WTC11 (cell line): ENCODE data around the gene OBP2B. TPM values are rescaled to one million over a fixed set of nuclear protein-coding genes. Genes with fewer than 3 reads are reported as not detected.

Experiments used
- ATAC-seq: fragments of 200-7000 bp; cut with Tn5 transposase; 2 replicates; pipeline ENCODE4 v1.10.0; 2021; ENCODE audit warnings: mild to moderate bottlenecking, moderate library complexity
- CTCF ChIA-PET: fragments of 300-600 bp; sonication (Branson Sonifier 250); formaldehyde crosslinking; loops from one replicate; lab custom pipeline; 2021; ENCODE audit warnings: antibody characterized with exemption; lab: Charles Lee
- POLR2A ChIA-PET: fragments of 350-600 bp; sonication (Branson Sonifier 250); formaldehyde crosslinking; loops from one replicate; lab custom pipeline; 2021; ENCODE audit warnings: antibody characterized with exemption; lab: Charles Lee
- DNase-seq: peaks from one replicate; pipeline ENCODE4 v3.0.0; 2021; ENCODE audit warnings: low spot score
- H3K27ac Mint-ChIP-seq: 2 replicates; pipeline ENCODE4 v1.8.0; 2021; ENCODE audit warnings: mixed read lengths
- H3K27me3 Mint-ChIP-seq: 2 replicates; pipeline ENCODE4 v1.8.0; 2021; ENCODE audit warnings: low read depth, mild to moderate bottlenecking, moderate library complexity, mixed read lengths
- H3K36me3 Mint-ChIP-seq: 2 replicates; pipeline ENCODE4 v1.8.0; 2021; ENCODE audit warnings: mixed read lengths
- H3K4me1 Mint-ChIP-seq: 2 replicates; pipeline ENCODE4 v1.8.0; 2022; ENCODE audit warnings: mixed read lengths
- H3K4me3 Mint-ChIP-seq: 2 replicates; pipeline ENCODE4 v1.8.0; 2021; ENCODE audit warnings: mild to moderate bottlenecking, moderate library complexity, mixed read lengths
- H3K9me3 Mint-ChIP-seq: 2 replicates; pipeline ENCODE4 v1.8.0; 2021; ENCODE audit warnings: mixed read lengths
- AFF4 ChIP-seq: sonication (generic); formaldehyde crosslinking; IDR thresholded peaks from 2 replicates; pipeline ENCODE4 v1.8.1; 2023; ENCODE audit warnings: mild to moderate bottlenecking, missing genetic modification reagents, borderline replicate concordance
- ERG ChIP-seq: fragments of 250-450 bp; sonication (Bioruptor Pico); IDR thresholded peaks from 2 replicates; pipeline ENCODE4 v1.8.0; 2021; ENCODE audit warnings: mild to moderate bottlenecking
- PRDM15 ChIP-seq: sonication (generic); formaldehyde crosslinking; IDR thresholded peaks from 2 replicates; pipeline ENCODE4 v1.8.0; 2022; ENCODE audit warnings: missing genetic modification reagents
- RORB ChIP-seq: fragments of 250-450 bp; sonication (Bioruptor Pico); IDR thresholded peaks from 2 replicates; pipeline ENCODE4 v1.9.0; 2021; ENCODE audit warnings: mild to moderate bottlenecking
- ZBTB21 ChIP-seq: sonication (generic); formaldehyde crosslinking; IDR thresholded peaks from 2 replicates; pipeline ENCODE4 v1.8.1; 2023; ENCODE audit warnings: mild to moderate bottlenecking, missing genetic modification reagents, borderline replicate concordance
- ZNF219 ChIP-seq: sonication (generic); formaldehyde crosslinking; IDR thresholded peaks from 2 replicates; pipeline ENCODE4 v1.8.0; 2023; ENCODE audit warnings: missing genetic modification reagents, mild to moderate bottlenecking, borderline replicate concordance
- ZNF232 ChIP-seq: sonication (generic); formaldehyde crosslinking; IDR thresholded peaks from 2 replicates; pipeline ENCODE4 v1.8.0; 2022; ENCODE audit warnings: mild to moderate bottlenecking, missing genetic modification reagents
- ZNF317 ChIP-seq: sonication (generic); formaldehyde crosslinking; IDR thresholded peaks from 2 replicates; pipeline ENCODE4 v1.8.1; 2023; ENCODE audit warnings: low read depth, mild to moderate bottlenecking, moderate library complexity, missing genetic modification reagents, borderline replicate concordance
- ZNF425 ChIP-seq: fragments of 250-450 bp; sonication (Bioruptor Pico); conservative IDR thresholded peaks from 2 replicates; pipeline ENCODE4 v1.9.0; 2021; ENCODE audit warnings: mild to moderate bottlenecking
- total RNA-seq: library from RNA; stranded (reverse); gene quantifications from 3 replicates; pipeline ENCODE4 v1.2.3, GENCODE V29; 2021
- TF ChIP-seq, protein P1 (sequence below): sonication (generic); formaldehyde crosslinking; IDR thresholded peaks from 2 replicates; pipeline ENCODE4 v1.8.0; 2023; ENCODE audit warnings: mild to moderate bottlenecking, missing genetic modification reagents
- TF ChIP-seq, protein P2 (sequence below): sonication (generic); formaldehyde crosslinking; IDR thresholded peaks from 2 replicates; pipeline ENCODE4 v1.8.0; 2023; ENCODE audit warnings: missing genetic modification reagents, mild to moderate bottlenecking, borderline replicate concordance
- TF ChIP-seq, protein P3 (sequence below): sonication (generic); formaldehyde crosslinking; IDR thresholded peaks from 2 replicates; pipeline ENCODE4 v1.8.1; 2022; ENCODE audit warnings: missing genetic modification reagents, borderline replicate concordance

OBP2B gene
- total RNA-seq, 1 experiment from 2014 or later = not detected

DNA sequence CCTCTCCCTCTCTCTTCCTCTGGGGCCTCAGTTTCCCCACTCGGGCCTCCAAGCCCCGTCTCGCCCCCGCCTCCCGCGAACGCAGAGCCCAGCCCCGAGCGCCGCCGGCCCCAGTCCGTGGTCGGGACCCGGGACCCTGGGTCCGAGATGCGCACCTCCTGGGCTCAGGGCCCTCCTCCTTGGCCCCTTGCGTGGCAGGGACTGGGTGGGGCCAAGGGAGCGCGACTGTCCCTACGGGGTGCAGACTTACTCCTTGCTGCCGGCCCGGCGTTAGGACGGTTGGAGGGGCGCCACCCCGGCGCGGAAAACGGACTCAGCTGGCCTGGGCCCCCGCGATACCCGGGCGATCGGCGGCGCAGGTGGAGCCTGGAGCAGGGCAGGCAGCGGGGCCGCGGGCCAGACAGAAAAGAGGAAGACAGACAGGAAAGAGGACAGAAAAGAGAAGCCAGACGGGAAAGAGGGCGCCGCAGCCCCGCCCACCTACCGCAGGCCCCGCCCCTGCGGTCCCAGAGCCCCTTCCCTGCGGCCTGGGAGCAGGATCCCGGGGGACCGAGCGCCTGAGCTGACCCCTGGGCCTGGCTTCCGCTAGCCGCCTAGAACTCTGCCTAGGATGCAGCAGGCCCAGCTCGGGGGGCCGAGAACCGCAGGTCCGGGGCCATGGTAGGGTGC lies 45.4 kb downstream of the OBP2B start, which contains the start of gene GBGT1 (continued):
- no peak for TF ChIP-seq PRDM15 (CRISPR knock-in tag)
- TF ChIP-seq, protein P1, sequence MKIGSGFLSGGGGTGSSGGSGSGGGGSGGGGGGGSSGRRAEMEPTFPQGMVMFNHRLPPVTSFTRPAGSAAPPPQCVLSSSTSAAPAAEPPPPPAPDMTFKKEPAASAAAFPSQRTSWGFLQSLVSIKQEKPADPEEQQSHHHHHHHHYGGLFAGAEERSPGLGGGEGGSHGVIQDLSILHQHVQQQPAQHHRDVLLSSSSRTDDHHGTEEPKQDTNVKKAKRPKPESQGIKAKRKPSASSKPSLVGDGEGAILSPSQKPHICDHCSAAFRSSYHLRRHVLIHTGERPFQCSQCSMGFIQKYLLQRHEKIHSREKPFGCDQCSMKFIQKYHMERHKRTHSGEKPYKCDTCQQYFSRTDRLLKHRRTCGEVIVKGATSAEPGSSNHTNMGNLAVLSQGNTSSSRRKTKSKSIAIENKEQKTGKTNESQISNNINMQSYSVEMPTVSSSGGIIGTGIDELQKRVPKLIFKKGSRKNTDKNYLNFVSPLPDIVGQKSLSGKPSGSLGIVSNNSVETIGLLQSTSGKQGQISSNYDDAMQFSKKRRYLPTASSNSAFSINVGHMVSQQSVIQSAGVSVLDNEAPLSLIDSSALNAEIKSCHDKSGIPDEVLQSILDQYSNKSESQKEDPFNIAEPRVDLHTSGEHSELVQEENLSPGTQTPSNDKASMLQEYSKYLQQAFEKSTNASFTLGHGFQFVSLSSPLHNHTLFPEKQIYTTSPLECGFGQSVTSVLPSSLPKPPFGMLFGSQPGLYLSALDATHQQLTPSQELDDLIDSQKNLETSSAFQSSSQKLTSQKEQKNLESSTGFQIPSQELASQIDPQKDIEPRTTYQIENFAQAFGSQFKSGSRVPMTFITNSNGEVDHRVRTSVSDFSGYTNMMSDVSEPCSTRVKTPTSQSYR (CRISPR knock-in tag) = peak; percentile 65; the same call in 1 of the 2 replicates

GRCh38 chr9:133162861-133163503 lies 46.1 kb downstream of the OBP2B start:
- H3K27me3 Mint-ChIP-seq = peaks cover 11% of the 10 kb centered on the region
- peak; percentile 4; the same call in 1 of the 2 replicates for ATAC-seq
- ChIA-PET CTCF (interaction anchor here (0.6 to 1.0 kb wide), 3 partner anchors 19 to 1001 kb away, joined by 3 to 5 read pairs (median 3); partner anchors contain the start of gene NTNG2), POLR2A (interaction anchor here (0.6 kb wide), 1 partner anchor 37 kb away, joined by 3 read pairs; no protein-coding TSS in a partner anchor)
- H3K36me3 Mint-ChIP-seq = peaks cover 15% of the 10 kb centered on the region
- peak overlapping the region; percentile 76 for H3K4me3 Mint-ChIP-seq
- no peak overlapping the region for H3K27ac Mint-ChIP-seq
- no peaks in the 10 kb centered on the region for H3K9me3 Mint-ChIP-seq
- DNase-seq = peak; percentile 34
- H3K4me1 Mint-ChIP-seq = peaks cover 6% of the 10 kb centered on the region
- TF ChIP-seq ZNF425 (CRISPR knock-in tag) (no peak), RORB (CRISPR knock-in tag) (no peak), ZNF317 (no peak), ERG (CRISPR knock-in tag) (no peak), ZBTB21 (CRISPR knock-in tag) (no peak), ZNF232 (CRISPR knock-in tag) (no peak), AFF4 (CRISPR knock-in tag) (no peak), ZNF219 (CRISPR knock-in tag) (no peak)
- TF ChIP-seq, protein P2, sequence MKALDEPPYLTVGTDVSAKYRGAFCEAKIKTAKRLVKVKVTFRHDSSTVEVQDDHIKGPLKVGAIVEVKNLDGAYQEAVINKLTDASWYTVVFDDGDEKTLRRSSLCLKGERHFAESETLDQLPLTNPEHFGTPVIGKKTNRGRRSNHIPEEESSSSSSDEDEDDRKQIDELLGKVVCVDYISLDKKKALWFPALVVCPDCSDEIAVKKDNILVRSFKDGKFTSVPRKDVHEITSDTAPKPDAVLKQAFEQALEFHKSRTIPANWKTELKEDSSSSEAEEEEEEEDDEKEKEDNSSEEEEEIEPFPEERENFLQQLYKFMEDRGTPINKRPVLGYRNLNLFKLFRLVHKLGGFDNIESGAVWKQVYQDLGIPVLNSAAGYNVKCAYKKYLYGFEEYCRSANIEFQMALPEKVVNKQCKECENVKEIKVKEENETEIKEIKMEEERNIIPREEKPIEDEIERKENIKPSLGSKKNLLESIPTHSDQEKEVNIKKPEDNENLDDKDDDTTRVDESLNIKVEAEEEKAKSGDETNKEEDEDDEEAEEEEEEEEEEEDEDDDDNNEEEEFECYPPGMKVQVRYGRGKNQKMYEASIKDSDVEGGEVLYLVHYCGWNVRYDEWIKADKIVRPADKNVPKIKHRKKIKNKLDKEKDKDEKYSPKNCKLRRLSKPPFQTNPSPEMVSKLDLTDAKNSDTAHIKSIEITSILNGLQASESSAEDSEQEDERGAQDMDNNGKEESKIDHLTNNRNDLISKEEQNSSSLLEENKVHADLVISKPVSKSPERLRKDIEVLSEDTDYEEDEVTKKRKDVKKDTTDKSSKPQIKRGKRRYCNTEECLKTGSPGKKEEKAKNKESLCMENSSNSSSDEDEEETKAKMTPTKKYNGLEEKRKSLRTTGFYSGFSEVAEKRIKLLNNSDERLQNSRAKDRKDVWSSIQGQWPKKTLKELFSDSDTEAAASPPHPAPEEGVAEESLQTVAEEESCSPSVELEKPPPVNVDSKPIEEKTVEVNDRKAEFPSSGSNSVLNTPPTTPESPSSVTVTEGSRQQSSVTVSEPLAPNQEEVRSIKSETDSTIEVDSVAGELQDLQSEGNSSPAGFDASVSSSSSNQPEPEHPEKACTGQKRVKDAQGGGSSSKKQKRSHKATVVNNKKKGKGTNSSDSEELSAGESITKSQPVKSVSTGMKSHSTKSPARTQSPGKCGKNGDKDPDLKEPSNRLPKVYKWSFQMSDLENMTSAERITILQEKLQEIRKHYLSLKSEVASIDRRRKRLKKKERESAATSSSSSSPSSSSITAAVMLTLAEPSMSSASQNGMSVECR (CRISPR knock-in tag) = no peak
- TF ChIP-seq, protein P3, sequence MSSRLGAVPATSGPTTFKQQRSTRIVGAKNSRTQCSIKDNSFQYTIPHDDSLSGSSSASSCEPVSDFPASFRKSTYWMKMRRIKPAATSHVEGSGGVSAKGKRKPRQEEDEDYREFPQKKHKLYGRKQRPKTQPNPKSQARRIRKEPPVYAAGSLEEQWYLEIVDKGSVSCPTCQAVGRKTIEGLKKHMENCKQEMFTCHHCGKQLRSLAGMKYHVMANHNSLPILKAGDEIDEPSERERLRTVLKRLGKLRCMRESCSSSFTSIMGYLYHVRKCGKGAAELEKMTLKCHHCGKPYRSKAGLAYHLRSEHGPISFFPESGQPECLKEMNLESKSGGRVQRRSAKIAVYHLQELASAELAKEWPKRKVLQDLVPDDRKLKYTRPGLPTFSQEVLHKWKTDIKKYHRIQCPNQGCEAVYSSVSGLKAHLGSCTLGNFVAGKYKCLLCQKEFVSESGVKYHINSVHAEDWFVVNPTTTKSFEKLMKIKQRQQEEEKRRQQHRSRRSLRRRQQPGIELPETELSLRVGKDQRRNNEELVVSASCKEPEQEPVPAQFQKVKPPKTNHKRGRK (CRISPR knock-in tag) = no peak
